H1 (cell line): ENCODE results near the gene GAK. TPM values are rescaled to one million over a fixed set of nuclear protein-coding genes. Genes with fewer than 3 reads are reported as not detected.

Experiments
- CTCF ChIA-PET: fragments of 300-600 bp; sonication (Branson Sonifier 250); formaldehyde crosslinking; loops from one replicate; lab custom pipeline; 2021; ENCODE audit not compliant: partially characterized antibody; lab: Charles Lee
- POLR2A ChIA-PET: fragments of 300-600 bp; sonication (Branson Sonifier 250); formaldehyde crosslinking; loops from one replicate; lab custom pipeline; 2021; ENCODE audit warnings: inconsistent platforms; ENCODE audit not compliant: partially characterized antibody; lab: Charles Lee
- DNase-seq, 2 experiments: peaks; one replicate each; pipeline versions ENCODE4 v3.0.0 to v3.0.0-alpha.2; 2010 to 2022; ENCODE audit warnings: low spot score in 2 of 2, low read depth in 1 of 2, mixed read lengths in 1 of 2
- FAIRE-seq: peaks from 2 replicates; lab custom pipeline; 2011; peaks lifted over from hg19 to GRCh38; lab: Jason Lieb, UNC
- H2AFZ ChIP-seq: 2 replicates; pipeline ENCODE4 v1.8.1; 2012; ENCODE audit warnings: low read length, inconsistent platforms
- H2AK5ac ChIP-seq: 2 replicates; pipeline ENCODE4 v1.6.1; 2013; ENCODE audit warnings: low read depth, low read length
- H2BK120ac ChIP-seq: replicated peaks from 2 replicates; pipeline ENCODE3; 2013; ENCODE audit warnings: low read depth, low read length, inconsistent platforms
- H2BK12ac ChIP-seq: 2 replicates; pipeline ENCODE4 v1.6.1; 2013; ENCODE audit warnings: low read depth, low read length
- H2BK15ac ChIP-seq: 2 replicates; pipeline ENCODE4 v1.6.1; 2013; ENCODE audit warnings: low read length
- H2BK20ac ChIP-seq: 2 replicates; pipeline ENCODE4 v1.6.1; 2013; ENCODE audit warnings: low read length
- H2BK5ac ChIP-seq: 2 replicates; pipeline ENCODE4 v1.6.1; 2013; ENCODE audit warnings: low read depth, low read length
- H3K14ac ChIP-seq: 2 replicates; pipeline ENCODE4 v1.6.1; 2013; ENCODE audit warnings: inconsistent platforms; ENCODE audit not compliant: insufficient read length
- H3K18ac ChIP-seq: 2 replicates; pipeline ENCODE4 v1.6.1; 2013; ENCODE audit warnings: low read length; ENCODE audit errors: extremely low read depth
- H3K23ac ChIP-seq: 2 replicates; pipeline ENCODE4 v1.6.1; 2013; ENCODE audit warnings: inconsistent platforms; ENCODE audit not compliant: insufficient read length
- H3K23me2 ChIP-seq: 2 replicates; pipeline ENCODE4 v1.6.1; 2013; ENCODE audit warnings: low read depth, low read length
- H3K27ac ChIP-seq: 2 replicates; pipeline ENCODE4 v1.6.1; 2011; ENCODE audit warnings: low read depth, low read length, inconsistent platforms
- H3K27me3 ChIP-seq, 4 experiments: replicated peaks in 1 of 4; 1 replicate in 1 of 4; 2 replicates in 3 of 4; pipeline versions ENCODE4 v1.6.1 to v1.8.1; 2011 to 2013; ENCODE audit warnings: low read length in 3 of 4, mild to moderate bottlenecking in 3 of 4, inconsistent platforms in 2 of 4, mixed read lengths in 2 of 4, moderate library complexity in 1 of 4; ENCODE audit not compliant: control insufficient read depth in 3 of 4, insufficient read depth in 3 of 4; ENCODE audit errors: extremely low read depth in 1 of 4
- H3K36me3 ChIP-seq, 4 experiments: 2 replicates each; pipeline versions ENCODE4 v1.6.1 to v1.8.1; 2011 to 2013; ENCODE audit warnings: mild to moderate bottlenecking in 4 of 4, low read length in 3 of 4, moderate library complexity in 2 of 4, control low read depth in 1 of 4, inconsistent platforms in 1 of 4; ENCODE audit not compliant: insufficient read depth in 4 of 4, control insufficient read depth in 2 of 4
- H3K4ac ChIP-seq: replicated peaks from 2 replicates; pipeline ENCODE3; 2013; ENCODE audit warnings: low read length, low read depth, mixed read lengths, inconsistent platforms; ENCODE audit not compliant: insufficient read length
- H3K4me1 ChIP-seq, 4 experiments: replicated peaks in 1 of 4; 1 replicate in 1 of 4; 2 replicates in 3 of 4; pipeline versions ENCODE4 v1.6.1 to v1.8.1; 2011 to 2013; ENCODE audit warnings: low read length in 3 of 4, inconsistent platforms in 2 of 4, mixed read lengths in 1 of 4; ENCODE audit not compliant: insufficient read depth in 4 of 4, control insufficient read depth in 3 of 4
- H3K4me2 ChIP-seq, 2 experiments: 2 replicates each; pipeline versions ENCODE4 v1.6.1 to v1.8.1; 2011 to 2013; ENCODE audit warnings: low read depth in 2 of 2, low read length in 2 of 2, control low read depth in 1 of 2, inconsistent platforms in 1 of 2, mild to moderate bottlenecking in 1 of 2; ENCODE audit not compliant: insufficient read depth in 1 of 2
- H3K4me3 ChIP-seq, 4 experiments: fragments of 200-600, 300-600 bp in 1 of 4; sonication (generic), shearing (Covaris generic), sonication (Bioruptor Twin) in 1 of 4; 2 replicates each; pipeline versions ENCODE4 v1.5.1 to v1.8.1; 2011 to 2016; ENCODE audit warnings: low read length in 4 of 4, low read depth in 3 of 4, control low read depth in 2 of 4, inconsistent platforms in 2 of 4, mild to moderate bottlenecking in 2 of 4, mixed read lengths in 1 of 4, moderate library complexity in 1 of 4; ENCODE audit not compliant: insufficient read depth in 2 of 4; ENCODE audit errors: extremely low read depth in 1 of 4
- H3K56ac ChIP-seq: replicated peaks from 2 replicates; pipeline ENCODE3; 2013; ENCODE audit warnings: low read depth, mild to moderate bottlenecking, mixed read lengths, low read length, inconsistent platforms; ENCODE audit not compliant: insufficient read length
- H3K79me1 ChIP-seq: 2 replicates; pipeline ENCODE4 v1.6.1; 2013; ENCODE audit warnings: low read depth, low read length, control low read depth
- H3K79me2 ChIP-seq, 2 experiments: 2 replicates each; pipeline versions ENCODE4 v1.6.1 to v1.8.1; 2012 to 2013; ENCODE audit warnings: low read length in 2 of 2, mild to moderate bottlenecking in 2 of 2, inconsistent platforms in 1 of 2; ENCODE audit not compliant: insufficient read depth in 2 of 2, control insufficient read depth in 1 of 2
- H3K9ac ChIP-seq, 4 experiments: replicated peaks in 1 of 4; 1 replicate in 1 of 4; 2 replicates in 3 of 4; pipeline versions ENCODE4 v1.6.1 to v1.8.1; 2011 to 2013; ENCODE audit warnings: low read depth in 3 of 4, low read length in 3 of 4, control low read depth in 2 of 4, mild to moderate bottlenecking in 2 of 4, moderate library complexity in 2 of 4, inconsistent platforms in 1 of 4; ENCODE audit errors: extremely low read depth in 1 of 4
- H3K9me3 ChIP-seq, 2 experiments: 2 replicates each; pipeline versions ENCODE4 v1.6.1 to v1.8.1; 2012 to 2013; ENCODE audit warnings: mild to moderate bottlenecking in 2 of 2, moderate library complexity in 2 of 2, control low read depth in 1 of 2, inconsistent platforms in 1 of 2, low read depth in 1 of 2, low read length in 1 of 2, mixed read lengths in 1 of 2; ENCODE audit not compliant: insufficient read depth in 2 of 2
- H4K20me1 ChIP-seq, 2 experiments: replicated peaks in 1 of 2; 2 replicates each; pipeline versions ENCODE3 to v1.8.1; 2011 to 2013; ENCODE audit warnings: inconsistent platforms in 2 of 2, low read length in 2 of 2, mild to moderate bottlenecking in 1 of 2; ENCODE audit not compliant: insufficient read depth in 2 of 2, control insufficient read depth in 1 of 2
- H4K5ac ChIP-seq: 2 replicates; pipeline ENCODE4 v1.6.1; 2013; ENCODE audit warnings: low read length, low read depth, mixed read lengths, inconsistent platforms; ENCODE audit not compliant: insufficient read length
- H4K8ac ChIP-seq: 2 replicates; pipeline ENCODE4 v1.8.0; 2013; ENCODE audit warnings: mild to moderate bottlenecking, moderate library complexity, low read length, inconsistent platforms; ENCODE audit not compliant: insufficient read depth; ENCODE audit errors: extremely low read depth
- H4K91ac ChIP-seq: replicated peaks from 2 replicates; pipeline ENCODE3; 2013; ENCODE audit warnings: low read length, mixed read lengths, inconsistent platforms; ENCODE audit not compliant: insufficient read length
- BRCA1 ChIP-seq: IDR thresholded peaks from 2 replicates; pipeline ENCODE4 v1.6.1; 2012; ENCODE audit warnings: low read depth, low read length, improper control_type of control experiment
- CTBP2 ChIP-seq: IDR thresholded peaks from 2 replicates; pipeline ENCODE4 v1.7.0; 2011; ENCODE audit warnings: borderline replicate concordance, mild to moderate bottlenecking, moderate library complexity, mixed read lengths, low read length; ENCODE audit not compliant: insufficient read depth, insufficient read length
- POU5F1 ChIP-seq: IDR thresholded peaks from 2 replicates; pipeline ENCODE4 v1.6.1; 2011; ENCODE audit warnings: low read depth, mild to moderate bottlenecking, low read length, moderate library complexity
- RXRA ChIP-seq: IDR thresholded peaks from 2 replicates; pipeline ENCODE4 v1.6.1; 2011; ENCODE audit warnings: low read depth, mild to moderate bottlenecking, low read length, moderate library complexity; ENCODE audit not compliant: insufficient read depth
- SAP30 ChIP-seq: fragments of 300-600 bp; sonication (generic); IDR thresholded peaks from 2 replicates; pipeline ENCODE4 v1.7.1; 2012; ENCODE audit warnings: low read length, moderate library complexity, mild to moderate bottlenecking, inconsistent platforms; ENCODE audit not compliant: insufficient read depth, insufficient replicate concordance
- SIRT6 ChIP-seq: IDR thresholded peaks from one replicate; pipeline ENCODE4 v1.7.1; 2012; ENCODE audit warnings: low read length, inconsistent platforms
- SIX5 ChIP-seq: IDR thresholded peaks from 2 replicates; pipeline ENCODE4 v1.6.1; 2011; ENCODE audit warnings: mild to moderate bottlenecking, low read depth, low read length
- TEAD4 ChIP-seq: IDR thresholded peaks from 2 replicates; pipeline ENCODE4 v1.6.1; 2012; ENCODE audit warnings: low read depth, low read length, inconsistent platforms, mixed read lengths
- WGBS, 2 experiments: shearing (Covaris generic) in 1 of 2; methylation state at CpG; one replicate each; pipeline versions ENCODE4 v1.1.6 to v1.1.7; 2013 to 2015; ENCODE audit warnings: low lambda C conversion rate in 2 of 2, mixed read lengths in 2 of 2, inconsistent platforms in 1 of 2, low coverage in 1 of 2, missing lambda C conversion rate in 1 of 2; ENCODE audit not compliant: insufficient replicate concordance in 2 of 2, insufficient coverage in 1 of 2, insufficient read length in 1 of 2; ENCODE audit errors: extremely low coverage in 1 of 2, missing lambda C conversion rate in 1 of 2; 5-methylcytosine and 5-hydroxymethylcytosine counted together
- polyA plus RNA-seq, 7 experiments: library from polyadenylated mRNA; depleted of rRNA in 3 of 7; stranded (reverse) in 5 of 7; unstranded in 2 of 7; fragments of >200 nt in 5 of 7; fragments of 200-250 nt in 2 of 7; gene quantifications; 1 replicate in 5 of 7; 2 replicates in 1 of 7; 4 replicates in 1 of 7; pipeline versions ENCODE4 v1.2.1 to v1.2.3, GENCODE V29; 2011 to 2013; ENCODE audit warnings: missing spikeins in 2 of 7, mixed read lengths in 2 of 7
- total RNA-seq: library from RNA; stranded (reverse); fragmentation: NEBNext Ultra II Directional; extraction: Animal tissue kit (Norgen Biotek cat#: 25700); gene quantifications from 2 replicates; pipeline ENCODE4 v1.2.1, GENCODE V29; 2021
- TF ChIP-seq, protein P1 (sequence below): IDR thresholded peaks from 2 replicates; pipeline ENCODE4 v1.6.1; 2011; ENCODE audit warnings: low read length, improper control_type of control experiment

The GAK gene
- total and polyA plus RNA-seq, 2 of the 8 experiments (the other 6 are each of a cell fraction or from before 2014, with no cell fraction given), result 31.5 to 70.8 TPM

DNA sequence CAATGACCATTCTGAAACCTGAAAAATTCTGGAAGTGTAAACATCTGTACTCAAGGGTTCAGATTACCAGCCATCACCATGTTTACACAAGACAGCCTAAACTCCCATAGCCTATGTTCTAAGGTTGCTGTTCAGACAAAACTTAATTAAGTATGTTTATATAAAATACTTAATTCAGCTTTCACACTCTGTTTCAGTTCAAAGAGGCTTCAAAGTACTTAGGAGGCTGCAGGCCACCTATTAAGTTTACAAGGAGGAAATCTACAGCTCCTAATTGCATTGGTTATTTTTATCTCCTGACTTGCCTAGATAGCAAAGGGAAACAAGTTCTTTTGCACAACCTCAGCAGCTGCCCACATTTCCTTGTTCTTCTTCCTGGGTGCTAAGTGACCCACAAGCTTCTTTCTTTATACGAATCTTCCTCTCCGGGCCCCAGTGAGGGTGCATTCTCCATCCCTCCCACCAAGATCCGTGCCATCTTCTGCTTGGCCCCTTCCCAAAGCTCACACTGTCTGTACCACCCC lies 2.0 kb downstream of the GAK start:
- no peak overlapping the region for H2BK20ac ChIP-seq
- DNase-seq, result no peak
- peaks cover 10 to 20% of the 10 kb centered on the region in 2 experiments for H4K20me1 ChIP-seq
- H3K14ac ChIP-seq, result no peak overlapping the region
- H2BK120ac ChIP-seq, result no peak overlapping the region
- TF ChIP-seq, protein P1, sequence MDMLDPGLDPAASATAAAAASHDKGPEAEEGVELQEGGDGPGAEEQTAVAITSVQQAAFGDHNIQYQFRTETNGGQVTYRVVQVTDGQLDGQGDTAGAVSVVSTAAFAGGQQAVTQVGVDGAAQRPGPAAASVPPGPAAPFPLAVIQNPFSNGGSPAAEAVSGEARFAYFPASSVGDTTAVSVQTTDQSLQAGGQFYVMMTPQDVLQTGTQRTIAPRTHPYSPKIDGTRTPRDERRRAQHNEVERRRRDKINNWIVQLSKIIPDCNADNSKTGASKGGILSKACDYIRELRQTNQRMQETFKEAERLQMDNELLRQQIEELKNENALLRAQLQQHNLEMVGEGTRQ, result no peak
- TF ChIP-seq CTBP2, result no peak
- no peak for TF ChIP-seq TEAD4
- no peak for TF ChIP-seq RXRA
- TF ChIP-seq BRCA1, result no peak
- no peak for TF ChIP-seq SIX5
- no peak for TF ChIP-seq SIRT6
- TF ChIP-seq SAP30, result no peak
- no peak for TF ChIP-seq POU5F1
- TF ChIP-seq, all 59 proteins: peak for 0
- 93% methylated on average over 3 of the region's 3 CpGs; no CpG with 5 or more reads in 1 of the 2 experiments for WGBS, 2 experiments
- H2AK5ac ChIP-seq, result no peak overlapping the region
- no peaks in the 10 kb centered on the region for H3K9me3 ChIP-seq
- no peaks in the 10 kb centered on the region for H3K27me3 ChIP-seq
- H3K79me1 ChIP-seq, result peaks cover 22% of the 10 kb centered on the region
- POLR2A ChIA-PET, result interaction anchor here (0.6 to 0.9 kb wide), 2 partner anchors 8 to 37 kb away, joined by 3 read pairs; no protein-coding TSS in a partner anchor
- H3K4ac ChIP-seq, result no peak overlapping the region
- no peak overlapping the region for H3K4me3 ChIP-seq
- H4K91ac ChIP-seq, result no peak overlapping the region
- CTCF ChIA-PET, result interaction anchor here (0.6 to 1.7 kb wide), 3 partner anchors 12 to 818 kb away, joined by 3 to 4 read pairs (median 4); partner anchors contain the start of gene IDUA
- no peak overlapping the region for H3K56ac ChIP-seq
- peaks cover 22 to 54% of the 10 kb centered on the region in 2 experiments for H3K79me2 ChIP-seq
- no peak overlapping the region for H3K9ac ChIP-seq
- no peak overlapping the region; a peak in 1 of 4 replicates for H3K4me2 ChIP-seq
- H3K23ac ChIP-seq, result no peak overlapping the region
- no peak overlapping the region for H4K8ac ChIP-seq
- H2BK5ac ChIP-seq, result no peak overlapping the region
- peaks cover 0 to 8% (median 4%) of the 10 kb centered on the region in 4 experiments; a peak in 5 of 7 replicates for H3K4me1 ChIP-seq
- peaks cover 14% of the 10 kb centered on the region; the same call in 1 of the 2 replicates for H3K23me2 ChIP-seq
- H3K18ac ChIP-seq, result no peak overlapping the region
- no peak for FAIRE-seq
- no peak overlapping the region for H4K5ac ChIP-seq
- no peak overlapping the region for H2AFZ ChIP-seq
- H3K27ac ChIP-seq, result no peak overlapping the region
- H3K36me3 ChIP-seq, result no peaks in the 10 kb centered on the region
- no peak overlapping the region for H2BK12ac ChIP-seq
- H2BK15ac ChIP-seq, result no peak overlapping the region
